Stromal cell of bone marrow (primary cell): Measurements from ENCODE around the gene DGCR6.
"Not testable (repeated sequence)": the region's sequence is repeated elsewhere in the genome, so short reads cannot be mapped to it uniquely, and the experiment has no call there.

ENCODE experiments used
- DNase-seq: peaks from one replicate; pipeline ENCODE4 v3.0.0-alpha.2; 2012; ENCODE audit warnings: low read depth

The DGCR6 gene

DNA sequence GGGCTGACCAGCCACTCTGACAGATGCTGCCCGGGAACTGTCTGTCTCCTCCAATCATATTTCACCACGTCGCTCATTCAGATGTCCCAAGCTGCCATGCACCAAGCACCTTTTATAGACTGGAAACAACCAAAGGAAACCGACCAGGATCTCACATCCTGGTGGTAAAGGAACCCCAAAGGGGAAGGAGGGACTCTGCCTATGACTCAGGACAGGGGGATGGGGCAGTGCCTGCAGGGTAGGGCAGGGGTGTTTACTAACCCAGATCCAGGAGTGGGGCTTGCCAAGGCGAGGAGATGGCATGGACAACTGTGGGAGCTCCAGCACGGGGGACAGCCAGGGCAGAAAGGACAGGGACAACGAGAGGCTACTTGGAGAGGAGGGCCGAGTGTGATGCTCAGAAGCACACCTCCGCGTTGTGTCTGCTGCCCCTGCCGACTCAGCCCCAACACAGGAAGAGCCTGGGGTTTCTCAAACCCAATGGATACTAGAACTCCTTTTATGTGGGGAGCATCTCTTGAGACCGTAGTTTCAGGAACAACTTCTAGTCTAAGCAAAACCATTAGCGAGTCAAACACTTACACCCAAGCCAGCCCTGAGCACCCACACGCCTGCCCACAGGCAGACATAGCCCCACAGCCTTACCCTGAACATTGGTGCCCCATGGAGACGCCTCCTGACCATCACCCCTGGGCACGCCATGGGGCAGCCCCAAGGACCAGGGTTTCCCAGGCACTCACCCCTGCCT, 26.0 kb downstream of the DGCR6 start:
- DNase-seq, result no peak

DNA sequence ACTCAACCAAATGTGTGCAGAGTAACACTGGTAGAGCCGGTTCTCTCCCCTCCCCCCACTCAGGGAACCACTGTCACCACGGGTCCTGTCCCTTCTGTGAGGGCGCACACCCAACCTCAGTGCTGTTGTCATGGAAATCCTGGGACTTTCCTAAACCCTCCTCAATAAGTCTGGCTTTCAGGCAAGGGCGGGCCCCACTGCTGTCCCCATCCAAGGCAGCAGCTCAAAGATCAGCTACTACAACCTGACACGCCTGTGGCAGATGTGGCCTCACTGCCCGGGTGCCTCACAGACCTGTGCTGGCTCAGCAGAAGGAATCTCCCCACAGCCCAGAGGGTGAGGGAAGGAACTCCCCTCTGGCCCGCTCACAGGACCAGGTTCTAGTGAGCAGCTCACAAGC, 27.8 kb downstream of the DGCR6 start:
- DNase-seq, result no peak

DNA sequence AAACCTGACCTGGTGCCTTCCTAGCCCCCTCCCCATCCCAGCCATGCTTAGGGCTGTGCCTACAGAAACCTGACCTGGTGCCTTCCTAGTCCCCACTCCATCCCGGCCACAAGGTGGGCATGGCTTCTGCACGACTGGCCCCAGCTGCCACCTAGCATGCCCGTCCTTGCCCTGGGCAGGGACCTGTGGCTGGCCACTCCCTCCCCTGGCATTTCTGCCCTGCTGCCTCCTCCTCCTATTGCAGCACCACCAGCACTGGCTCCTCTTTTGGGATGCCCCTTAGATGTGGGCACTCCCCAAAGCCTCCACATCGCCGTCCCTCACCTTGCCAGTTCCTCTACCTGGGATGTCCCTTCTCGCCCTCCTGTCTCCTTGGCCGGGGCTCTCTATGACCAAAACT, 28.6 kb downstream of the DGCR6 start:
- not testable (repeated sequence) for DNase-seq

DNA sequence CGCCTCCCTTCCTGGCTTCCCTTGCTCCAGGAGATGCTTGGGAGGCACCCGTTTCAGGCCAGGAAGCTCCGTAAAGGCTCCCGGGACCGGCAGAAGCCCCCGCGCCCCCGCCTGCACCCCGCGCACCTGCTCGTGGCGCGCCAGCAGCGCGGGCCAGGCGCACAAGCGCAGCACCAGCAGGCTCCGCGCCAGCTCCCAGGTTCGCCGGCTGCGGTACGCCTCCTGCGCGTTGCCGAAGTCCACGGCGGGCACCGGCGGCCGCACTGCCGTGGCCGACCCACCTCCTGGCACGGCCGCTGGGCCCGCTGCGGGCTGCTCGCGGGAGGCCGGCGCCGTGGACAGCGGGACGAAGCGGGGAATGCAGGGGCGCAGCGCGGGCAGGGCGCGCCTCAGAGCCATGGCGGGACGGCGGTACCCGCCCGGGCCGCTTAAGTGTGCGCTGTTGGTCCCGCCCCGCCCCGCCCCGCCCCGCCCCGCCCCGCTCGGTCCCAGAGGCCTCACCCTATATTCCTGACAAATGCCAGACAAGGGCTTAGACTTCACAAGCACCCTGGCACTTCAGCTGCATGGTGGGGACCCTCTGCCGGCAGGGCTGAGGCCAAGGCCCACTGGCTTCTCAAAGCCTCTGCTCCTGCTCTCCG, 29.9 kb downstream of the DGCR6 start, which contains the start of gene PRODH:
PRODH (minus strand) TSS at position 405 of the 641 bp plus-strand sequence; CDS start at position 399, 6 bp downstream.
- no peak for DNase-seq

DNA sequence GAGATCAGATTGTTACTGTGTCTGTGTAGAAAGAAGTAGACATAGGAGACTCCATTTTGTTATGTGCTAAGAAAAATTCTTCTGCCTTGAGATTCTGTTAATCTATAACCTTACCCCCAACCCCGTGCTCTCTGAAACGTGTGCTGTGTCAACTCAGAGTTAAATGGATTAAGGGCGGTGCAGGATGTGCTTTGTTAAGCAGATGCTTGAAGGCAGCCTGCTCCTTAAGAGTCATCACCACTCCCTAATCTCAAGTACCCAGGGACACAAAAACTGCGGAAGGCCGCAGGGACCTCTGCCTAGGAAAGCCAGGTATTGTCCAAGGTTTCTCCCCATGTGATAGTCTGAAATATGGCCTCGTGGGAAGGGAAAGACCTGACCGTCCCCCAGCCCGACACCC, 32.6 kb downstream of the DGCR6 start:
- DNase-seq, result not testable (repeated sequence)

DNA sequence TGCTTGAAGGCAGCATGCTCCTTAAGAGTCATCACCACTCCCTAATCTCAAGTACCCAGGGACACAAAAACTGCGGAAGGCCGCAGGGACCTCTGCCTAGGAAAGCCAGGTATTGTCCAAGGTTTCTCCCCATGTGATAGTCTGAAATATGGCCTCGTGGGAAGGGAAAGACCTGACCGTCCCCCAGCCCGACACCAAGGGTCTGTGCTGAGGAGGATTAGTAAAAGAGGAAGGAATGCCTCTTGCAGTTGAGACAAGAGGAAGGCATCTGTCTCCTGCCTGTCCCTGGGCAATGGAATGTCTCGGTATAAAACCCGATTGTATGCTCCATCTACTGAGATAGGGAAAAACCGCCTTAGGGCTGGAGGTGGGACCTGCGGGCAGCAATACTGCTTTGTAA, 41.0 kb downstream of the DGCR6 start:
- not testable (repeated sequence) for DNase-seq

DNA sequence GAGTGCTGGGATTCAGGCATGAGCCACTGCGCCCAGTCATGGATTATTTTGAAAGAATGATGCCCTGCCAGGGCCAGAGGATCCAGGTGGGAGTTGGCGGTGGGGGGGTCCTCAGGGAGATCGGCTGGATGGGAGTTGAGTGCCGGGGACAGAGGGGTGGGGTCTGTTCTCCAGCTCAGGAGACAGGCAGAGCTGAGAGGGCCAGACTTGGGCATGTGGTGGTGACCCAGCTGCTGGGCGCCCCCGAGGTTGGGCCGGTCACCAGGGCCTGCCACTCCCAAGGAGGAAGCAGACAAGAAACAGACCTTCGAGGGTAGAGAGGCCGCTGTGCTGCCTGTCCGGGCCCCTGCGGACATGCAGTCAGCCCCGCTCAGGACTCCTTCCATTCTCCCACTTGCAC, 41.8 kb downstream of the DGCR6 start:
- DNase-seq, result no peak

DNA sequence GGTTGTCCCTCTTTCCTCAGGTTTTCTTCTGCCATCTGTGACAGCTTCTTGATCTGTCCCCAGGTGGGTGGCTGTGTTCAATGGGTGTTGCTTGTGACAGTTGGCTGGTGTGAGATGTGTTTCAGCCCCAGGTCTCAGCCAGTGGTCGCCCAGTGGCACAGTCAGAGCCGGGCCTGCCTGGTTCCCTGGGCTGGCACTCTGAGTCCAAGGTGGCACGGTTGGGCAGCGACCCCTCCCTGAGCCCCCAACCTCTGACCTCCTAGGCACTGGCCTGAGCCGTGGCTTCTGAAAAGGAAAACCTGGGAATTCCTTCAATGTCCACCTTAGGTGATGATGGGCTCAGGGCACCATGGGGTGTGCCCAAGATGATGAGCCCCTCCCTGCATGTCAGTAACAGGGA, 44.0 kb downstream of the DGCR6 start:
- DNase-seq, result no peak

DNA sequence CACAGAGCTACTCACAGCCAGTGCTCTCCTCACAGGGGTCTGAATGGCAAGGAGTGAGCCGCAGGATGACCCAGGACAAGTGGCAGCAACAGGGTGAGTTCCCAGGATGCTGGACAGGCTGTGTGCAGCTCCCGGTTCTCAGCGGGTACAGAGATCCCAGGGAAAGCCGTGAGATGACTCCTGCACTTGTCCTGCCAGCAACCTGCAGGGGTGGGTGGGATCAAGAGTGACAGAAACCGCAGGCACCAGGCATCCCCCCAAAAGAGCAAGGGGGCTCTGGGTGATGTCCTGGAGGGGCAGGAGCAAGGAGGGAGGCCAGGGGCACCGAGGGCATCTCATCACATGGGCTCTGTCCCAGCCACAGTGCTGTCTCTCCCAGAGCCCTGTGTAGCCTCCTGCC, 45.9 kb downstream of the DGCR6 start:
- no peak for DNase-seq

DNA sequence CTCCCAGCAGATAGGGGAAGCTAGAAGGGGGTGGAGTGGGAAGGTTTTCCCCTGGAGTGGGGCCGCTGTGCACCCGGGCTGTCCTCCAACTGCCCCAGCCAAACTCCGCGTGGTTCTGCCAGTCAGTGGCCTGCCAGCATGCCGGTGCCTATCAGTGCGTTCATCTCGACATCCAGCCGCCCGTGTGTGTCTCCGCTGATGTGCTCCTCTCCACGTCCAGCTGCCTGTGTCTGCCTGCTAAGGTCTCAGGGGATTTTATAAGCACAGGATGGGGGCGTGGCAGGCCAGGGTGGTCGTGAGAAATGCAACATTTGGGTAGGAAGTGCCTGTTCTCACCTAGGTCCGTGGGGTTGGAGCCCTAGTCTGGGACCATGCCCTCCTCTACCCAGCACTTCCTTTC, 47.0 kb downstream of the DGCR6 start:
- not testable (repeated sequence) for DNase-seq

DNA sequence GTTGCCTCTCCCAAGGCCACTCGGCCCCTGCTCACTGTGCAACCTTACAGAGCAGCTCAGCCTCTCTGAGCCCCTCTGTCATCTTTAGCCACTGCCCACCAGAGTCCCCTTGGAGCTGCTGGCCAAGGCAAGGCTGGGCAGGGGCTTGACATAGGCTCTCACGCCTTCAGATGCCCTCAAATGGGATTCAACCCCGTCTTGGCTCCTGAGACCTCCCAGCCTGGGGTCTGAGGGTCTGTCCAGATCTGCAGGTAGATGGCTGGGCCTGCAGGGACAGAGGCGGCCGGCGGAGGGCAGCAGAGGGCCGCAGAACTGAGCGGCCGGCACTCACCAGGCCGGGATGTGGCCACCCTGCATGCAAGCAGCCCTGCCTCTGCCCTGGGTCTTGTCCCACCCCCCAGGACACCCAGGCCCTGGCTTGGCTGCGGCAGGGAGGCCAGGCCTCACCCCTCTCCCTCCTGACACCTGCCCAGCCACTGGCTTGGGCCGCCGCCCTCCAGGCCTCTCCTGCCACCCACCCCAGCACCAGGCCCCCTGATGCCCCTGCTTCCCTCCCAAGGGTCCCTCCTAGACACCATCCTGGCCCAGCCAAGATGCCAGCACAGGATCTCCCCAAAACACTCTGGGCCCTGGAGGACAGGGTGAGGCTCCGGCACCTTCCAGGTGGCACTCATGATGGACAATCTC, 48.3 kb downstream of the DGCR6 start:
- peak; percentile 10 for DNase-seq

DNA sequence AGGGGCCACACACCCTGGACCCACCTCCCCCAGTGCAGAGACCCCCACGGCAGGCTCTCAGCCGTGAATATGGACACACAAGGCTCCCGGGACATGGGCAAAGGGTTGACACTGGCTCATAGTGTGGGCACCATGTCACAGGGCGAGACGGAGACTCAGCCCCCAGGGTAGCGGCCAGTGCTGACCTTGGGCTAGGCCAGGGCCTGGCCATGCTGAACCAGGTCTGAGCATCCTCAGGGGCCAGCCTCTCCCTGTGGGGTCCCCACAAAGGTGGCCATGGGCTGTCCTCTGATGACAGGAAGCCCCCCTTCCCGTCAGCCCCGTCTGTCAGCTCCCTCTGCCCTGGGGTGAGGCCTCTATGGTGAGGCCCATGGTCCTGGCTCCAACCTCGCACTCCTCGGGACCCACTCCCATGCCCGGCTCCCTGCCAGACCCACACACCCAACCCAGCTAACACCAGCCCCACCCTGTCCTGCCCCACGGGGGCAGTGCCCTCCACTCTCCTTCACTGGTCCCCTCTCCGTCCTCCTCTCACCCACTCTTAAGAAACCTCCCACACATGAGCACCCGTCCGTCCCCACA, 49.0 kb downstream of the DGCR6 start:
- DNase-seq, result no peak

DNA sequence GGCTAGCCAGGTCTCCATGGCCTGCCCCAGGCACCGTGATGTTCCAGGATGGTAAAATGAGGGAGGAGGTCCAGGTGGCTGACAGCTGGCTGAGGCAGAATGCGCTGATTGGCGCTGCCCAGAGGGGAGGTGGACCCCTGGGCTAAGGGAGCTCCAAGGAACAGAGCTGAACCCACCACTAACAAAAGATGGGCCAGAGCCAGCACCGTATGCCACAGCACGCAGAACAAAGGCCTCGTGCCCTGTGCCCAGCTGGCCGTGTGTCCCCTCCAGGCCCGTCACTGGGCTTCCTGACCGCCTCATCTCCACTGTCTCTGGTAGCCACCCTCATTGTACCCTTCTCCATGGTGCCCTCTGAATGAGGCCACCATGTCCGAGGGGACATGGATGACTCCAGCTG, 49.6 kb downstream of the DGCR6 start:
- no peak for DNase-seq

DNA sequence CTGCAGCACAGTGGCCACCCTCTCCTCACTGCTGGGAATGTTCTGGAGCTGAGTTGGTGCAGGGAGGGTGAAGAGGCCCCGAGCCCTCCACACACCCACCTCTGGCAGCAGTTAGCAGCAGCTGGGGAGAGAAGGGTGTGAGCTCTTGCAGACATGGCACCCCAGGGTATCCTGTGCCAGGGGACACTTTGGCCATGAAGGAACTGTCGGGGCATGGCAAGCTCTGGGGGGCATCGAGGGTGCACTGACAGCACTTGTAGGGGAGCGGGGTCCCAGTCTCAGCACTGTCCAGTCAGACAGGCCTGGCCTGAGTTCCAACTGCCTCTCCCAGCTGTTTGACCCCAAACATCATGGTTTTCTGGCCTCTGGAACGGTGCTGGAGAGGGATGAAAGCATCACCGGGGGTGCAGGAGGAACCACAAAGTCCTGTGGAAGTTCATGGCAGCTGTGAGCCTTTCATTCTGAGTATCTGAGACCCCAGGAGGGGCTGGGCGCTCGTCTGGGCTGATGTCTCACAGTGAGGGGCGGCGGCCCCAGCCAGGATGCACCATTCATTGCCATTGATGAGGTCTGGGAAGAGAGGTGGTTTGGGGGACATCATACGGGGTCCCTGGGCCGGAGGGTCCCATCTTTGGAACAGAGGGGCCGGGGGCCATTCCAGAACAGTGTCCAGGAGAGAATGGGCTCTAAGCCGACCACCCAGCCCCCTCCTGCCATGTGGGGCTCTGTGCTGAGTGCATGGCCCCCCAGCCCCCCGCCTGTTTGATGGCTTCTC, 50.2 kb downstream of the DGCR6 start:
- not testable (repeated sequence) for DNase-seq

DNA sequence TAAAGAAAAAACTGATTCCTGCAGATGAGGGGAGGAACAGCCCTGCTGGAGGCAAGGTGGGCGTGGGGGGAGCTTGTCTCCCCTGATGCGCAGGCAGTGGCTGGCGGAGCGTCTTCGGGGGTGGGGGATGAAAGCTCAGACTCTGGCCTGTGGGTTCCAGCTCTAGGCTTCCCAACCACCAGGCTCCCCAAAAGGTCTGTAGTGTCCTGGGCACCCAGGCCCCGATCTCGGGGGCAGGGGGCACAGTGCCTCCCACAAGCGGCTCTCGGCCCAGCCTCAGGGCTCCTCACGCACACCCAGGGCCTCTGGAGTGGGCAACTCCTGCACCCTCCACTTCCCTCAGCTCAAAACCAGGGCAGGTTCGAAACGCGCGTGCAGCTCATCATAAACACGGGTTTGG, 50.8 kb downstream of the DGCR6 start:
- not testable (repeated sequence) for DNase-seq

DNA sequence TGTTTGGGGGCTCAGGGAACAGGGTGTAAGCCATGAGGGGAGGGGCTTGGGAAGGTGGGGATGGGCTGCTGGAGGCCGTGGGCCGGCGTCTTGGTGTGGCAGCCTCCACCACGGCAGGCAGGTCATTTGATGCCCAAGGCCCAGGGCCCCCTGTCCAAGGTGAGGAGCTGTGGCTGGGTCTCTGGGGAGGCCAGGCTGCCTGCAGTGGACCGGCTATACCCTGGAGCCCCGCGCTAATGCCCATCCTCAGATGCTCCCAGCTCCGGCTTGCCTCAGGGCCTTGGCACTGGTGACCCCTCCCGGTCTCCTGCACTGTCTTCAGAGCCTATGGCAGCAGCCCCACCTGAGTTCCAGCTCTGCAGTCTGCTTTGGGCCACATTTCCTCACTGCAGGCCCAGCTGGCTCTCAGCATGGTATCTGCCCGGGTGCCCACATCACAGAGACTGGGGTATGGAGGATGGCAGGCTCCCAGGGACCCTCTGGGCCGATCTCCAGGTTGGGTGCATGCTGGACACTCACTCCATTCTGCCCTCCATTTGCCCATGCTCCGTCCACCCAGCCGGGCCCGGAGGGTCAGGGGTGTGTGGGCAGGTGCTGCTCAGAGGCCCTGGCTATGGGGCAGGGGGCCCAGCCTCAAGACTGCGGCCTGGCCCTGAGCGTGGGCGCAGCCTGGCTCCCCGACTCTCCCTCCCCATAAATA, 51.7 kb downstream of the DGCR6 start:
- not testable (repeated sequence) for DNase-seq

DNA sequence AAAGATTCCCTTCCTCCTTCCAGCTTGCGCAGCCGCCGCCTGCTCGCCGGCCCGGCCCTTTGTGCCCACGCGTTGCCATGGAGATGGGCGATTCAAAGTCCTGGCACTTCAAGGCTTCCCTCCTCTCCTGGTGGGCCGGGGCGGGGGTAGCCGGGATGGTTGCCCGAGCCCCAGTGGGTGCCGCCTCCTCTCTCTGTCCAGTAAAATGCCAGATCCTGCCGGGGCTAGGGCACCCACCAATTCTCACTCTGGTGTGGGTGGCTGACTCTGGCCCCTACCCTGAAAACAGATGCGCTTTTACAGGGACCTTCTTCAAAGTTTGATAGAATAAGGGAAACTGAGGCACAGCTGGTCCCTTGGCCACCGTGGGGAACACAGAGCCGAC, 52.2 kb downstream of the DGCR6 start:
- DNase-seq, result not testable (repeated sequence)

DNA sequence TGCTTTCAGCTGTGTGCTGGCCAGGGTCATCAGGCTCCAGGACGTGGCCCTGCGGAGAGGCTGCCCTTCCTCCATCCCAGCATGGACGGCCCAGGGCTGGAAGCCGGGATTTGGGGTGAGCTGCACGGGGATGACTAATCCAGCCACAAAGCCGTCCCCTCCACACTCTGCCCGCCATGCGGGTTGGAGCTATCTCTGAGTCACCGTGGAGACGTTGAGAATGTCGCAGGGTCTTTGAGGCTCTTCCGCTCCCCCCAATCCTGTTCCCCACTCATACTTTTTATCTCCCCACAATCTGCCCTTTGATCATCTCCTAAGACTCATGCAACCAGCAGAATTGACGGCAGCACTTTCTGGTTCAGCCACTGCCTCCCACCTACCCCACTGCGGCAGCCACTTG, 52.6 kb downstream of the DGCR6 start:
- DNase-seq, result not testable (repeated sequence)

DNA sequence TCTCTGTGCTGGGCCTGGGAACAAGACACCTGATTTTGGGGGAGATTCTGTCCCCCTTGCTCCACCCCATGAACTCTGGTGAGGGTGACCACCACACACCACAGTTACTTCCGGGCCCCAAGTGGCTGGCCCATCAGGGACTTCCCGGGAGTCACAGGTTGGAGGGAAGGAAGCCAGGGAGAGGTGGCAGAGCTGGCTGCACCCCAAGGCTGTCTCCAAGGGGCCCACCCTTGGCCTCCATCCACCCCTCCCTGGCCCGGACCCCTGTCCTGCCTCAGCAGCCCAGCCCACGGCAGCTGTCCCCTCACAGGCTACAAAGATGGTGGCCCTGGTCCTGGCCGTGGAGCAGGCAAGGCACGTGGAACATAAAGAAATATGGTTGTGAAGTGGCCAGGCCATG, 53.1 kb downstream of the DGCR6 start:
- DNase-seq, result not testable (repeated sequence)

DNA sequence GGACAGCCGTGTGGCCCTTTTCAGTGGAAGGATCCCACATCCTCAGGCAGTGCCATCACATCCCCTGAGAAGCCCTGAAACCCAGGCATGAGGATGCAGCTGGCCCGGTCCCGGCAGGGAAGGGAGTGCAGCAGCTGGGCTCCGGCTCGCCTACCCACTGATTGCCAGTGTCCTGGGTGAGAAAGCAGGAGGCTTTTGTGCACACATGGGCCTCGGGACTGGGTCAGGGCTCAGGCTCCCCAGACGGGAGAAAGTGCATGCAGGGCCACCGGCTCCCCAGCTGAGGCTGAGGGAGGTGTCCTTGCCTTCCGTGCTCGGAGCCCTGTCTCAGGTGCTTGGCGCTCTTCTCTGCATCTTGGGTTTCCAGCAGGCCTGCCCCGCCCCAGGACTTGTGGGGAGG, 53.6 kb downstream of the DGCR6 start:
- DNase-seq, result not testable (repeated sequence)

DNA sequence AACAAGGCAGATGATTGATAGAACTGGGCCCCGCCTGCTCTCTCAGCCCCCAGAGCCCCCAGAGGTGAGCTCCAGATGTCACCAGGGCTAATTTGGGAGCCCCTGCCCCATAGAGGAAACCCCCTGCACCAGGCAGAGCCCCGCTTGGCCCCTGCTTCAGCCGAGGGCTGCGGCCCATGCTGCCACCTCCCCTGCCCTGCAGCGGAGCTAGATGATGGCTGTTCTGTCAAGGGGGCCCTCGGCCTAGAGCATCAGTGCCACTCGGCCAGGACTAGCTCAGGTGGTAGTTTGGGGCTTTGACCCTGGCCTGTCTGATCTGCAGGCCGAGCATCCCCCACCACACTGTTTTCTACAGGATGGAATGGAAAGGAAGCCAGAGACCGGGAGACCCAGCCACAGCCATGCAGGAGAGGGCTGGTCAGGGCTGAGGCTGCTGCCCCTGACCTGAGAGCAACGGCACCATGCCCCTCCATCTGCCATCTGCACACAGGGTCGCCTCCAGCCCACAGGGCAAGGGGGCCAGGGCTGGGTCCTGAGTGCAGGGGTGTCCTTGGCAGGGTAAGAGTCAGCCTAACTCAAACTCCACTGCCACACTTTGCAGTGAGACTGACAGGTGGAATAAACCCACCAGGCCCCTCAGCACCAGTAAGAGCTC, 54.2 kb downstream of the DGCR6 start:
- DNase-seq, result not testable (repeated sequence)
